Glutamatergic neuron (in vitro differentiated cells): ENCODE measurements around the gene JUN. TPM values are rescaled to one million over a fixed set of nuclear protein-coding genes. Genes with fewer than 3 reads are reported as not detected.

Source experiments
- DNase-seq: peaks from one replicate; pipeline ENCODE4 v3.0.0; 2022
- H3K27ac Mint-ChIP-seq: one replicate; pipeline ENCODE4 v1.8.0; 2020; ENCODE audit warnings: mild to moderate bottlenecking, mixed read lengths, inconsistent platforms; ENCODE audit not compliant: unreplicated experiment
- H3K27me3 Mint-ChIP-seq: one replicate; pipeline ENCODE4 v1.8.0; 2020; ENCODE audit warnings: mild to moderate bottlenecking, moderate library complexity, mixed read lengths, inconsistent platforms; ENCODE audit not compliant: unreplicated experiment
- H3K36me3 Mint-ChIP-seq: one replicate; pipeline ENCODE4 v1.8.0; 2020; ENCODE audit warnings: mild to moderate bottlenecking, mixed read lengths, inconsistent platforms; ENCODE audit not compliant: unreplicated experiment
- H3K4me1 Mint-ChIP-seq: one replicate; pipeline ENCODE4 v1.8.0; 2020; ENCODE audit warnings: mild to moderate bottlenecking, low read depth, mixed read lengths, inconsistent platforms; ENCODE audit not compliant: unreplicated experiment
- H3K4me3 Mint-ChIP-seq: one replicate; pipeline ENCODE4 v1.8.0; 2020; ENCODE audit warnings: mild to moderate bottlenecking, mixed read lengths, inconsistent platforms; ENCODE audit not compliant: unreplicated experiment
- H3K9me3 Mint-ChIP-seq: one replicate; pipeline ENCODE4 v1.8.0; 2020; ENCODE audit warnings: mild to moderate bottlenecking, moderate library complexity, mixed read lengths, inconsistent platforms; ENCODE audit not compliant: unreplicated experiment
- CTCF ChIP-seq: fragments of 200-600 bp; sonication (generic); IDR thresholded peaks from one replicate; pipeline ENCODE4 v1.5.0; 2021; ENCODE audit not compliant: partially characterized antibody, unreplicated experiment
- total RNA-seq: library from RNA; stranded (reverse); fragmentation: NEBNext Ultra II Directional; extraction: Animal tissue kit (Norgen Biotek cat#: 25700); gene quantifications from one replicate; pipeline ENCODE4 v1.2.1, GENCODE V29; 2021; ENCODE audit not compliant: unreplicated experiment

Gene JUN
- total RNA-seq, 1 donor from 2014 or later, result 83.1 TPM

GRCh38 chr1:58813801-58814200 is 30.0 kb upstream of the JUN start:
- Mint-ChIP-seq H3K36me3 (peaks cover 4% of the 10 kb centered on the region), H3K9me3 (no peaks in the 10 kb centered on the region), H3K27ac (no peak overlapping the region), H3K4me3 (no peak overlapping the region), H3K4me1 (peaks cover 3% of the 10 kb centered on the region), H3K27me3 (peaks cover 6% of the 10 kb centered on the region)
- no peak for TF ChIP-seq CTCF
- DNase-seq, result no peak

GRCh38 chr1:58813361-58813760 is 29.5 kb upstream of the JUN start:
- Mint-ChIP-seq H3K27me3 (peaks cover 6% of the 10 kb centered on the region), H3K9me3 (no peaks in the 10 kb centered on the region), H3K27ac (no peak overlapping the region), H3K36me3 (peaks cover 4% of the 10 kb centered on the region), H3K4me3 (no peak overlapping the region), H3K4me1 (peaks cover 3% of the 10 kb centered on the region)
- no peak for DNase-seq
- no peak for TF ChIP-seq CTCF

GRCh38 chr1:58812926-58813325 is 29.1 kb upstream of the JUN start:
- TF ChIP-seq CTCF, result no peak
- H3K9me3 Mint-ChIP-seq, result no peaks in the 10 kb centered on the region
- H3K27ac Mint-ChIP-seq, result no peak overlapping the region

GRCh38 chr1:58812468-58812867 is 28.6 kb upstream of the JUN start:
- H3K27me3 Mint-ChIP-seq, result peaks cover 6% of the 10 kb centered on the region

More at GRCh38 chr1:58812926-58813325, 29.1 kb upstream of the JUN start:
- Mint-ChIP-seq H3K4me3 (no peak overlapping the region), H3K27me3 (peaks cover 6% of the 10 kb centered on the region), H3K36me3 (peaks cover 4% of the 10 kb centered on the region), H3K4me1 (peaks cover 3% of the 10 kb centered on the region)
- DNase-seq, result no peak

GRCh38 chr1:58811303-58811702 is 27.5 kb upstream of the JUN start:
- H3K4me1 Mint-ChIP-seq, result peaks cover 3% of the 10 kb centered on the region
- no peak overlapping the region for H3K4me3 Mint-ChIP-seq
- H3K36me3 Mint-ChIP-seq, result peaks cover 4% of the 10 kb centered on the region
- no peak overlapping the region for H3K27ac Mint-ChIP-seq
- H3K9me3 Mint-ChIP-seq, result no peaks in the 10 kb centered on the region
- no peak for TF ChIP-seq CTCF
- peaks cover 6% of the 10 kb centered on the region for H3K27me3 Mint-ChIP-seq
- no peak for DNase-seq

More at GRCh38 chr1:58812468-58812867, 28.6 kb upstream of the JUN start:
- no peak overlapping the region for H3K27ac Mint-ChIP-seq
- TF ChIP-seq CTCF, result no peak
- H3K9me3 Mint-ChIP-seq, result no peaks in the 10 kb centered on the region
- peaks cover 3% of the 10 kb centered on the region for H3K4me1 Mint-ChIP-seq
- H3K36me3 Mint-ChIP-seq, result peaks cover 4% of the 10 kb centered on the region
- no peak overlapping the region for H3K4me3 Mint-ChIP-seq
- DNase-seq, result no peak
